ENCODE data around the gene RELB.

DNA sequence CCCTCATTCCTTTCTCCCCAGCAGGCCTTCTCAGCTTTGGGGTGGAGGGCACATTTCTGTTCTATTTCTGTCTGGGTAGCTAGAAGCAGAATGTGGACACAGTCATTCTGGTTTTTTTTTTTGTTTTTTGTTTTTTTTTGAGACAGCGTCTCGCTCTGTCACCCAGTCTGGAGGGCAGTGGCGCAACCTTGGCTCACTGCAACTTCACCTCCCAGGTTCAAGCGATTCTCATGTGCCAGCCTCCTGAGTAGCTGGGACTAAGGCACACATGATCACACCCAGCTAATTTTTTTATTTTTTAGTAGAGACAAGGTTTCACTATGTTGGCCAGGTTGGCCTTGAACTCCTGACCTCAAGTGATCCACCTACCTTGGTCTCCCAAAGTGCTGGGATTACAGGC, 25.8 kb upstream of the RELB start:
- TF ChIP-seq POLR2AphosphoS5 (IDR thresholded peaks at IDR 0.05; ENCODE audit: low read depth, low read length) (no peak), SIN3A (IDR thresholded peaks at IDR 0.05; ENCODE audit: borderline replicate concordance, insufficient read depth, low read length) (no peak)

All from PFSK-1 (cell line).